K562 treated with DMSO at 1 percent for 4 hours (cell line): ENCODE measurements around the gene RPP25L. TPM values are rescaled to one million over a fixed set of nuclear protein-coding genes. Genes with fewer than 3 reads are reported as not detected.

Source experiments
- total RNA-seq: library from RNA; unstranded; fragments of 300-600 nt; gene quantifications from 2 replicates; pipeline ENCODE4 v1.2.3, GENCODE V29; 2022; ENCODE audit not compliant: insufficient read depth

Gene RPP25L, protein sequence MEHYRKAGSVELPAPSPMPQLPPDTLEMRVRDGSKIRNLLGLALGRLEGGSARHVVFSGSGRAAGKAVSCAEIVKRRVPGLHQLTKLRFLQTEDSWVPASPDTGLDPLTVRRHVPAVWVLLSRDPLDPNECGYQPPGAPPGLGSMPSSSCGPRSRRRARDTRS
- 28.1 and 32.3 TPM in 2 replicates for total RNA-seq

DNA sequence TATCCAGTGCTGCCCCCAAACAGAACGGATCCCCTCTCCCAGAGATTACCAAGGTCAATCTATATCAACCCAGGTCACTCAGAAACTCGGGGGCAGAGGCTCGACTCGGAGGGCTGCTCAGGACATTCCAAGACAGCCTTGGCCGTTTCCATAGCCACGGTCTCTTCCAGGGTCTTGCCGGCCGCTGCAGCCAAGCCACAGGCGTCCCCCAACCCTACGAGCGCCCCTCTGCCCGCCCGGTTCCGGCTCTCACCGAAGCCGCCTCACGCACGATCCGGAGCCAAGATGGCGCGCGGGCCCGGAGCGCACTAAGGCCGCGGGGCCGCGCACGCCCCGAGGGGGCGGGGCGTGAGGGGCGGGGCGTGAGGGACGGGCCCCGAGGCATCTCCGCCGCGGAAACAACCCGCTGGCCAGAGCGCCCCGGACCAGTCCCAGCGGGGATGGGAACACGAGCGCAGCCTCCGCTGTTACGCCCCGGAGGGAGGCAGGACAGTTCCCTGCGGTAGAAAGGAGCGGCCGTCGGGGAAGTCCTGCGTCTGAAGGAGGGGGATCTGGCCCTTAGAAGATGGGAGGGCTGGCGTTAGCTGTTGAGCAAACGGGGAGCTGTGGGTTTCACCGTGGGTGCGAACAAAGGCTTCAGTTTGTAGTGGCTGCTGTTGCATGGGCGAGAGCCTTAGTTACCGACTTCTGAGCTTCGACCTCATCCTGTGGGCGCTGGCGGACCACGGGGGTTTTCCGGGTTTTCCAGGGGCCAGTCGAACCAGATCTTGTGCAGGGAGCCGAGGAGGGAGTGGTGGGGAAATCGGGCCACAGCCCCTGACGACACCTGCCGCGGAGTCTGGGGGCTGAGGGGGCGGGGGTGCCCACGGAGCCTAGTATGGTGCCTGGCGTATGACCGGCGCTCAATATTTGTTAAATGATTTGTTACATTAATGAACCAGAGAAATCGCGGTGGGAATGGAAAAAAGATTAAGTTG is at the start of gene RPP25L:
TSS of gene RPP25L (minus strand) at position 287 of the 977 bp plus-strand sequence. CDS start 801 bp downstream, outside the sequence.

DNA sequence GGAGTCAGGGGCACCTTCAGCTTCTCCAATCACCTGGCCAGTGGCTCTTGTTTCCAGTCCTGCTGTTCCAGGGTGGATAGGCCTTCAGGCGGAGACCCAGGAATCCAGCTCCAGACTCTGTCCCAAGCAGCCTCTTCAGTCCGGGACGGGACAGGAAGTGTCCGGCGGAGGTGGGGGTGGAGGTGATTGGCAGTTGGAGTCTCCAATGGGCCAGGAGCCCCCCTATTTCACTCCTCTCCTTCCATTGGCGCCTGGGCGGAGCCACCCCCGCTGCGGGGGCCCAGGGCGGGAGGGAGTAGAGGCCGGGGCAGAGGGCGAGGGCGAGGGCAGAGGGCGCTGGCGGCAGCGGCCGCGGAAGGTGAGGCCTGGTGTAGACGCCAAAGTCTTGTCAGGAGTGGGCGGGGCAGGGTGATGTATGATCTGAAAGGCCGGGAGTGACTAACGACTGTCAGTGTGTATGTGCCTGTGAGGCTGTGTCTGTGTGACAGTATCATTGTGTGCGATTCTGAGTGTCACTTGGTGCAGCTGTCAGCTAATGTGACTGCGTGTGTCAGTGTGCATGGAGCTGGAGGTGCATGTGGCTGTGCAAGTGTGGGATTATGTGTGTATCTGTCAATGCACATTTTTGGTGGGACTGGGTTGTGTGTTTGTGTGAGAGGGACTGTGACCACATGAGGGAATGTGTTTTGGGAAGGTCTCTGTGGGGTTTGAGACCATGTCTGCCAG is 40.1 kb upstream of the RPP25L start, which contains the start of gene IL11RA:
TSS of gene IL11RA (plus strand) at position 310 of the 726 bp plus-strand sequence. CDS start 3,033 bp downstream, outside the sequence.

DNA sequence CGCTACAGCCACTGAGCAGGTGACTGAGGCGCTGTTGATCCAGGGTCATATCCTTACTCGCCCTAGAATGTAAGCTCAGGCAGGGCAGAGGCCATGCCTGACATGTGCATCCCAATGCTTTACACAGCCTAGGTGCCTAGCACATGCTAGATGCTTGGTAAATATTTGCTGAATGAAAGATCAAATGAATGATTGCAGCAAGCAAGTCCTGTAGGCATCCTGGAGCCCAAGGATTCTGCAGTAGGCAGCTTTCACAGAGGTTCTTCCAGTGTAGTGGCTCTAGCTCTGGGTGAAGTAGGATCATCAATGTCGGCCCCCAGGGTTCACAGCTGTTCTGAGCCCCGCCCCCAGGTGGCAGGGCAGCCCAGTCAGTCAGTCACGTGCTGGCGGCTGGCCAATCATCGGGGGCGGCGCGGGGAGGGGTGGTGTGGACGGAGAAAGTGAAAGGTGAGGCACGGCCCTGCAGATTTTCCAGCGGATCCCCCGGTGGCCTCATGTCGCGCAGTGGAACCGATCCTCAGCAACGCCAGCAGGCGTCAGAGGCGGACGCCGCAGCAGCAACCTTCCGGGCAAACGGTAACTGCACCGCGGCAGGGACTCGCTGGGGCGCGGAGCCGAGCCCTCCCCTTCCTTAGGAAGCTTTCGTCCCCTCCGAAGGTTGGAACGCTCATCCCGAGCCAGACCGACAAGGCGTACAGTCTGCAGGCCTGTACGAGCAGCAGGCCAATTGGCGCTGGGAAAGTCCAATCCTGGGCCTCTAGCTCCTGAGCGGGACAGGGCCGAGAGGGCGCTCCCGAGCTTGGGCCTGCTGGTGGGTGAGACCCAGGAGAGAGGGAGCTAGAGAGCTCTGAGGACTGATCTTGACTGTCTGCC is 34.5 kb upstream of the RPP25L start, which contains the start of gene GALT:
TSS of gene GALT (plus strand) at position 465 of the 873 bp plus-strand sequence. CDS start at position 495, 30 bp downstream.

DNA sequence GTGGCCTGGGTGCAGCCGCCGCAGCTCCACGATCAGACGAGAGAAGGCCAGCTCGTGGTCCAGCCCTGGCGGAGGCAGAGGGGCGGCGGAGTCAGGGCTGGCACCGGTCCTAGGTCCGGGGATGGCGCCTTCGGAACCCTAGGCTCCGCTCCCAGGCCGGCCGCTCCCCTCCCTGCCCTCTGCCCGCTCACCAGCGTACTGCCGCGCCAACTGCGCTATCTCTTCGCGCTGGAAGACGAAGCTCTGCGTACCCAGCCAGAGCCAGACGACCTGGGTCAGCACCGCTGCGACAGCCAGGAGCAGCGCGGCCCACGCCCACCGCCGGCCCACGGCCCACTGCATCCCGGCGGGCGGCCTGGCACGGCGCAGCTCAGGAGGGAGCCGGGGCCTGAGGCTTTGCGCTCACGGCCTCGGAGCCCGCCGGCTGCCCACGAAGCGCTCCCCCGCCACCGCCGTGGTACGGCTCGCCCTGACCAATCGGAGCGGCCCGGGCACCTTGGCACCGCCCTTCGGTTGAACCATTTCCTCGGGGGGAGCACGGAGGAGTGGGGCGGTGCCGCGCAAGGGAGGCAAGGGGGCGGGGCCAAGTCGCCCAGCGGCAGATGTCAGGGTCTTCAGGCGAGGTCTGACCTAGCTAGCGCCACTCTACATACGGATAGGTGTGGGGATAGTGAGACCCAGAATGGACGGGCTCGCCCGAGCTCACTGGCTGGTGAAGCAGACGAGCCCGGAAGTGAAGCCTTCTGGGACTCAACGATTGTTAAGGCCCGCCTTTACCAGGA is 25.6 kb upstream of the RPP25L start, which contains the start of gene SIGMAR1:
TSS of gene SIGMAR1 (minus strand) at position 432 of the 782 bp plus-strand sequence. CDS start at position 342, 90 bp downstream.

DNA sequence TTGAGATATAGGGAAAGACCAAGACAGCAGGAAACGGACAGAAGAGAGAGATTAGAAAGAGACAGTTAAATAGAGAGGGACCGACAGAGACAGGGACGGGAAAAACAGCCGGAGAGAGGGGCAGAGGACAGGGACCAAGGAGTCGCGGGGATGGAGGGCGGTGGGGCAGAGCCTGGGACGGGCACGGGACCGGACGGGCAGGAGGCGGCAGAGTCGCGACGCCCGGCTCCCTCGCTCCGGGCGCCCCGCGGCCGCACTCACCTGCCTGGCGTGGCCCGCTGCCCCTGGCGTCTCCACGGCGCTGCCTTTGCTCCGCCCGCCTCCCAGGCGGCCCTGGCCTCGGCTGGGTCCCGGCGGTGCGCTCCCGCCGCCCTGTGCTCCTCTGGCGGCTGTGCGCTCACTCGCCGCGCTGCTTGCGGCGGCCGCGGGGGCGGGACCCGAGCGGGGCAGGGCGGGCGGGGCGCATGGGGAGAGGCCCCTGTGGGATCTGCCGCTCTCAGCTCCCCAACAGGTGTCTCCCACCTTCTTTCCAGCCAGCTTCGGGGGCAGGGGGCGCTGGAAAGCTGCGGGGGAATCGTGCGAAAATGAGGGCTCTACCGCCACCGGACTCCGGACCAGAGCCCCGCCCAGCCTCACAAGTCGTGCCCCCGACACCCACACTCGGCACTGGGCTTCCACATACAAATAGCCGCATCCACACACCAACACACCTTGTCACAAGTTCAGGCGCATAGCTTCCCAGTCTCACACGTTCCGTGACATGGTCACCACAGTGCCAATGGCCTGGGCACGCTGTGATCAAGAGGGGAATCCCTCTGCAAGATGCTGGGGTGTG is 17.0 kb upstream of the RPP25L start, which contains the start of gene ARID3C:
TSS of gene ARID3C (minus strand) at position 411 of the 835 bp plus-strand sequence. CDS start 1,052 bp downstream, outside the sequence.

DNA sequence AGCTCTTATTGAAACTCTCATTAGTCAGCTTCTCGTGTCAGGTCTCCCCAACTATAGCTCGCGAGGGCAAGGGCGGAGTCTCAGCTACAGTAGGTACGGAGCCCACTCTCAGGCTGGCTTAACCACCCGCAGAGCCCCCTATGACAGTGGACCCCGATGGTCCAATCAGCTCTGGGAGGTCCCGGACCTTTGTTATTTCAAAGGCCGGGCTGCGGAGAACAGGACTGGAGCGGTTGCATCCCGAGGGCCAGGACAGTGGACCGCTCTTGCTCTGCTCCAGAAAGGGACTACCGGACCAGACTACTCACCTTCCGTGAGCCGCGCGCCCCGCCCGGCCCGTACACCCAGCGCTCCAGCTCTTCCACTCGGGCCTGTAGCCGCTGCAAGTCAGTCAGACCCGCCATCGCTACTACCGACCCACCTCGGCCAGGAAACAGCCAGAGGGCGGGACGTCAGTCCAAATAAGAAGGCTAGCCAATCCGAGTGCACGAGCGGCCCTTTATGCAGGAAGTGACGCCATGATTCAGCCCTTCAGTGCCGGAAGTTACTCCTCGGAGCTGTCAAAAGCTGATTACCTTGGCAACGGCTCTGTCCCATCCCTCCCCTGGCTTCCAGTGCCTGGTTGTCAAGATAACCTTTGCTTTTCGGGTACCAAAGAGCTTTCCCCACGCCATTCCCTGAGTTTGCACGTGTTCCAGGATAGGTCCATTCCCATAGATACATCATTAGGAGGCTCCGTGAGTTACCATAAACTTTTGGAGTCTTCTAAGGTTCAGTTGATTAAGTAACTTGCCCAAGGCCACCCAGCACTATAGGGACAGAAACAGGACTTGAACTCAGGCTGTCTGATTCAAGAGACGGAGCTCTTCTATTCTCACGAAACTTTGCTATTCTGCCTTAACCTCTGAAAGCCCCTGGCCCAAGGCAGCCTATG is 8.4 kb upstream of the RPP25L start, which contains the start of gene DCTN3:
TSS of gene DCTN3 (minus strand) at position 435 of the 934 bp plus-strand sequence. CDS start at position 404, 31 bp downstream.

DNA sequence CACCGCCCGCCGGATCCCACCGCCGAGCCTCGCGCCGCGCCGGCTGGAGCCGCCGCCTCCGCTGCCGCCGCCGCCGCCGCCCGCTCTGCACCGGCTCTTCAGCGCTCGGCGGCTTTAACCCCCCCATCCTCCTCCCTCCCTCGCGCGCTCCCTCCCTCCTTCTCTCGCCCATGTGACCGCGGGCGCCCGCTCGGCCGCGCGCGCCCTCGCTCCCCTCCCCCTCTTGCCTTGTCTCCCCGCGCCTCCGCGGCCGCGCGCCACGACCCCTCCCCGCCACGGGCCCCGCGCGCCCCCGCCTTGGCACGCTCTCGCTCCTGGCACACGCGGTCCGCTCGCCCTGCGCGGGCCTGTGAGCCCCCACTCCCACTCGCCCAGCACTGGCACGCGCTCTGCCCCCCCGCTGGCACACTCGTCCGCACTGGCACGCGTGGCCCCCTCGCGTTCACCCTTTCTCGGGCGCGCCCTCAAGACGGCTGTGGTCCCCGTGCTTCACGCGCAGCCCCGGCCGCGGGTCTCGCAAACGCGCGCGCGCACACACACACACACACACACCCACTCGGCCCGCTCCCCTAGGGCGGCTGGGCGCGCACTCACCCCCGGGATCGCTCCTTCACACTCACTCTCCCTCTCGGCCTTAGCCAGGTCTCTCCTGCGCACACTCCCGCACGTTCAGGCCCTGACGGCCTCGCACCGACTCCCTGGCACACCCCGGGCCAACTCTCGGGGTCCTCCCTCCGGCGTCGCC is 22.1 kb downstream of the RPP25L start, which contains the start of gene CNTFR:
TSS of gene CNTFR (minus strand) at position 89 of the 745 bp plus-strand sequence. CDS start 20,743 bp downstream, outside the sequence.

Other genes starting within 250 kb of the RPP25L start
- gene MYORG, start 235.2 kb downstream of the RPP25L start, total RNA-seq, result 0.76 and 0.77 TPM in 2 replicates
- 7.3 and 12.3 TPM in 2 replicates for gene FAM219A, start 153.5 kb downstream of the RPP25L start, total RNA-seq
- gene DNAI1, start 153.3 kb downstream of the RPP25L start, total RNA-seq, result not detected in 2 replicates
- not detected in 2 replicates for gene ENHO, start 89.1 kb downstream of the RPP25L start, total RNA-seq
- not detected in 2 replicates for gene CNTFR, start 22.4 kb downstream of the RPP25L start, total RNA-seq
- gene DCTN3, start 8.4 kb upstream of the RPP25L start, total RNA-seq, result 82.4 and 87.5 TPM in 2 replicates
- gene ARID3C, start 17.0 kb upstream of the RPP25L start, total RNA-seq, result 0.50 TPM in 1 of 2 replicates, not detected in the other
- 39.5 and 48.9 TPM in 2 replicates for gene SIGMAR1, start 25.7 kb upstream of the RPP25L start, total RNA-seq
- 13.8 and 16.8 TPM in 2 replicates for gene GALT, start 34.6 kb upstream of the RPP25L start, total RNA-seq
- 6.5 and 6.8 TPM in 2 replicates for gene IL11RA, start 40.1 kb upstream of the RPP25L start, total RNA-seq
- 2.2 TPM in 1 of 2 replicates, not detected in the other for gene CCL27, start 50.6 kb upstream of the RPP25L start, total RNA-seq
- not detected in 2 replicates for gene CCL19, start 79.2 kb upstream of the RPP25L start, total RNA-seq
- gene CCL21, start 98.0 kb upstream of the RPP25L start, total RNA-seq, result not detected in 2 replicates